ENCODE data around the gene AFF4.
"Not testable (repeated sequence)": the region's sequence is repeated elsewhere in the genome, so short reads cannot be mapped to it uniquely, and the experiment has no call there.

AFF4 gene

GRCh38 chr5:132963171-132964104 lies at the start of gene AFF4:
Gene AFF4 (minus strand): TSS chr5:132963634. CDS start chr5:132937189, 26,445 bp downstream.
- no peak for FAIRE-seq

- FAIRE-seq, result not testable (repeated sequence)
These were observed 45.0 kb upstream of the AFF4 start for GRCh38 chr5:133008455-133008854.

GRCh38 chr5:133006653-133007052 lies 43.2 kb upstream of the AFF4 start:
- peak; percentile 64 for FAIRE-seq

GRCh38 chr5:132999246-132999645 lies 35.8 kb upstream of the AFF4 start:
- no peak for FAIRE-seq

- FAIRE-seq, result no peak
These were observed 35.1 kb upstream of the AFF4 start for GRCh38 chr5:132998556-132998955.

GRCh38 chr5:132996307-132996706 lies 32.9 kb upstream of the AFF4 start:
- FAIRE-seq, result no peak

GRCh38 chr5:132987531-132988408 lies 24.3 kb upstream of the AFF4 start:
- no peak for FAIRE-seq

- FAIRE-seq, result not testable (repeated sequence)
These were observed 19.5 kb upstream of the AFF4 start for GRCh38 chr5:132982971-132983370.

GRCh38 chr5:132981288-132981687 lies 17.9 kb upstream of the AFF4 start:
- FAIRE-seq, result no peak

- FAIRE-seq, result no peak
These were observed 16.5 kb upstream of the AFF4 start for GRCh38 chr5:132979976-132980375.

GRCh38 chr5:132979367-132979940 lies 16.0 kb upstream of the AFF4 start:
- no peak for FAIRE-seq

GRCh38 chr5:132976852-132977251 lies 13.4 kb upstream of the AFF4 start:
- FAIRE-seq, result no peak

GRCh38 chr5:132972436-132972828 lies 9.0 kb upstream of the AFF4 start:
- FAIRE-seq, result not testable (repeated sequence)

- FAIRE-seq, result no peak
These were observed 8.3 kb upstream of the AFF4 start for GRCh38 chr5:132971483-132972435.

- FAIRE-seq, result no peak
These were observed 1.7 kb upstream of the AFF4 start for GRCh38 chr5:132965120-132965519.

GRCh38 chr5:132962429-132963021 lies 909 bp downstream of the AFF4 start:
- FAIRE-seq, result no peak

GRCh38 chr5:132961887-132962286 lies 1.5 kb downstream of the AFF4 start:
- no peak for FAIRE-seq

- not testable (repeated sequence) for FAIRE-seq
These were observed 2.2 kb downstream of the AFF4 start for GRCh38 chr5:132961123-132961815.

- FAIRE-seq, result not testable (repeated sequence)
These were observed 7.2 kb downstream of the AFF4 start for GRCh38 chr5:132956166-132956799.

- no peak for FAIRE-seq
These were observed 9.7 kb downstream of the AFF4 start for GRCh38 chr5:132953710-132954109.
